Hepatocyte (in vitro differentiated cells): ENCODE measurements around the gene GPR132. TPM values are rescaled to one million over a fixed set of nuclear protein-coding genes. Genes with fewer than 3 reads are reported as not detected.

Experiments
- DNase-seq: peaks from one replicate; pipeline ENCODE4 v3.0.0-alpha.2; 2016; ENCODE audit warnings: low spot score
- H2AFZ ChIP-seq: fragments of 200-600 bp; sonication (generic); 2 replicates; pipeline ENCODE4 v1.6.0; 2016; ENCODE audit warnings: antibody characterized with exemption, mild to moderate bottlenecking
- H3K27ac ChIP-seq: fragments of 200-600 bp; sonication (generic); 2 replicates; pipeline ENCODE4 v1.5.1; 2016; ENCODE audit warnings: mild to moderate bottlenecking
- H3K27me3 ChIP-seq: fragments of 200-600 bp; sonication (generic); 2 replicates; pipeline ENCODE4 v1.6.1; 2016
- H3K36me3 ChIP-seq: fragments of 200-600 bp; sonication (generic); replicated peaks from 2 replicates; pipeline ENCODE4 v1.5.1; 2016; ENCODE audit warnings: low read depth; ENCODE audit not compliant: insufficient read depth
- H3K4me1 ChIP-seq: fragments of 200-600 bp; sonication (generic); 2 replicates; pipeline ENCODE4 v1.5.1; 2016; ENCODE audit warnings: mild to moderate bottlenecking, moderate library complexity; ENCODE audit not compliant: insufficient read depth
- H3K4me2 ChIP-seq: fragments of 200-600 bp; sonication (generic); 2 replicates; pipeline ENCODE4 v1.6.0; 2016
- H3K4me3 ChIP-seq: fragments of 200-600 bp; sonication (generic); 2 replicates; pipeline ENCODE4 v1.5.1; 2016; ENCODE audit warnings: mild to moderate bottlenecking
- H3K79me2 ChIP-seq: fragments of 200-600 bp; sonication (generic); 2 replicates; pipeline ENCODE4 v1.6.0; 2017; ENCODE audit warnings: mild to moderate bottlenecking
- H3K9me2 ChIP-seq: fragments of 200-600 bp; sonication (generic); replicated peaks from 2 replicates; pipeline ENCODE4 v1.6.0; 2017; ENCODE audit warnings: mild to moderate bottlenecking; ENCODE audit not compliant: insufficient read depth
- H3K9me3 ChIP-seq: fragments of 200-600 bp; sonication (generic); 2 replicates; pipeline ENCODE4 v1.5.1; 2016; ENCODE audit warnings: low read depth, mild to moderate bottlenecking
- H4K20me1 ChIP-seq: fragments of 200-600 bp; sonication (generic); 2 replicates; pipeline ENCODE4 v1.6.0; 2016; ENCODE audit warnings: mild to moderate bottlenecking; ENCODE audit not compliant: insufficient read depth, poor library complexity, severe bottlenecking
- CTCF ChIP-seq: fragments of 200-600 bp; sonication (generic); IDR thresholded peaks from 2 replicates; pipeline ENCODE4 v1.5.1; 2016; ENCODE audit warnings: antibody characterized with exemption, mild to moderate bottlenecking; ENCODE audit not compliant: poor library complexity
- EZH2 ChIP-seq: fragments of 200-600 bp; sonication (generic); IDR thresholded peaks from 2 replicates; pipeline ENCODE4 v1.6.1; 2016; ENCODE audit warnings: antibody characterized with exemption, mild to moderate bottlenecking, borderline replicate concordance
- EZH2phosphoT487 ChIP-seq: fragments of 200-600 bp; sonication (generic); IDR thresholded peaks from one replicate; pipeline ENCODE4 v1.6.1; 2018; ENCODE audit warnings: antibody characterized with exemption, mild to moderate bottlenecking, low read depth, moderate library complexity; ENCODE audit not compliant: unreplicated experiment, severe bottlenecking
- WGBS: methylation state at CpG from one replicate; pipeline ENCODE4 v1.1.6; 2016; ENCODE audit warnings: low lambda C conversion rate; ENCODE audit errors: missing lambda C conversion rate; 5-methylcytosine and 5-hydroxymethylcytosine counted together
- polyA plus RNA-seq: library from polyadenylated mRNA; unstranded; fragments of >200 nt; fragmentation: Nextera tagmentation; extraction: Ambion mirVana; gene quantifications from 2 replicates; pipeline ENCODE4 v1.2.1, GENCODE V29; 2016
- total RNA-seq: library from RNA; depleted of rRNA; stranded (reverse); fragments of >200 nt; gene quantifications from 2 replicates; pipeline ENCODE4 v1.2.3, GENCODE V29; 2014

GPR132 gene
- total and polyA plus RNA-seq, 2 experiments from 2014 or later, result 0.41 to 0.83 TPM

- Histone ChIP-seq H3K27ac (no peak overlapping the region), H3K9me3 (no peaks in the 10 kb centered on the region), H2AFZ (no peak overlapping the region), H3K27me3 (no peaks in the 10 kb centered on the region), H3K79me2 (no peaks in the 10 kb centered on the region), H4K20me1 (no peaks in the 10 kb centered on the region), H3K36me3 (no peaks in the 10 kb centered on the region), H3K4me1 (no peaks in the 10 kb centered on the region), H3K9me2 (no peaks in the 10 kb centered on the region), H3K4me3 (no peak overlapping the region), H3K4me2 (no peak overlapping the region)
- no peak for DNase-seq
- WGBS, result 92% methylated on average over 4 of the region's 4 CpGs
- TF ChIP-seq EZH2 (no peak), EZH2phosphoT487 (no peak), CTCF (no peak)
These were observed 35.7 kb upstream of the GPR132 start for GRCh38 chr14:105100910-105101309.

- Histone ChIP-seq H3K9me3 (no peaks in the 10 kb centered on the region), H3K4me1 (no peaks in the 10 kb centered on the region), H3K4me2 (no peak overlapping the region), H3K4me3 (no peak overlapping the region), H3K9me2 (no peaks in the 10 kb centered on the region), H2AFZ (no peak overlapping the region), H3K79me2 (no peaks in the 10 kb centered on the region), H3K27me3 (no peaks in the 10 kb centered on the region), H3K36me3 (no peaks in the 10 kb centered on the region), H3K27ac (no peak overlapping the region), H4K20me1 (no peaks in the 10 kb centered on the region)
- WGBS, result 92% methylated on average over 6 of the region's 6 CpGs
- no peak for DNase-seq
- TF ChIP-seq EZH2 (no peak), EZH2phosphoT487 (no peak), CTCF (no peak)
These were observed 34.5 kb upstream of the GPR132 start for GRCh38 chr14:105099778-105100177.

- Histone ChIP-seq H3K36me3 (no peaks in the 10 kb centered on the region), H3K27ac (no peak overlapping the region), H3K4me1 (peaks cover 9% of the 10 kb centered on the region), H3K27me3 (no peaks in the 10 kb centered on the region), H3K4me3 (no peak overlapping the region), H3K9me3 (no peaks in the 10 kb centered on the region), H3K4me2 (no peak overlapping the region), H3K9me2 (no peaks in the 10 kb centered on the region), H3K79me2 (peaks cover 2% of the 10 kb centered on the region), H2AFZ (no peak overlapping the region), H4K20me1 (no peaks in the 10 kb centered on the region)
- 95% methylated on average over 8 of the region's 8 CpGs for WGBS
- no peak for DNase-seq
- TF ChIP-seq EZH2 (no peak), EZH2phosphoT487 (no peak), CTCF (no peak)
These were observed 33.1 kb upstream of the GPR132 start for GRCh38 chr14:105098316-105098715.

- H3K4me3 ChIP-seq, result no peak overlapping the region
- no peaks in the 10 kb centered on the region for H3K36me3 ChIP-seq
- no peaks in the 10 kb centered on the region for H4K20me1 ChIP-seq
- TF ChIP-seq CTCF, result no peak
- TF ChIP-seq EZH2, result no peak
- no peak for TF ChIP-seq EZH2phosphoT487
- WGBS, result 92% methylated on average over 7 of the region's 7 CpGs
- no peak overlapping the region for H3K4me2 ChIP-seq
- no peak overlapping the region for H3K27ac ChIP-seq
- H3K9me3 ChIP-seq, result no peaks in the 10 kb centered on the region
- DNase-seq, result no peak
- no peak overlapping the region for H2AFZ ChIP-seq
- H3K79me2 ChIP-seq, result peaks cover 2% of the 10 kb centered on the region
- H3K27me3 ChIP-seq, result no peaks in the 10 kb centered on the region
- no peaks in the 10 kb centered on the region for H3K9me2 ChIP-seq
- peaks cover 10% of the 10 kb centered on the region for H3K4me1 ChIP-seq
These were observed 32.5 kb upstream of the GPR132 start for GRCh38 chr14:105097794-105098127.
